Measurements from ENCODE around the gene FBXO45. TPM values are rescaled to one million over a fixed set of nuclear protein-coding genes. Genes with fewer than 3 reads are reported as not detected.

FBXO45 gene
- polyA plus RNA-seq, 2 of the 4 experiments (the other 2 are of a cell fraction): 6.8 to 19.4 TPM

Small RNA genes lying within 50 kb of the gene (small RNA-seq; reads per million reads assigned to genes)
- 0 reads per million in 6 experiments for gene RPS29P3

Other genes starting within 250 kb of the FBXO45 start
- 5.2 and 6.6 TPM in 2 replicates for gene TM4SF19, start 230.3 kb upstream of the FBXO45 start, polyA plus RNA-seq (2011; rRNA removed)
- gene TM4SF19, start 230.3 kb upstream of the FBXO45 start, polyA plus RNA-seq (2017; fragmentation: RNase III; extraction: RNeasy Plus Mini Kit Qiagen cat#74134 plus additional on column Dnase treatment): 3.9 to 4.4 TPM (median 4.0 TPM) in 3 replicates
- 14.2 and 14.5 TPM in 2 replicates for gene UBXN7, start 136.2 kb upstream of the FBXO45 start, polyA plus RNA-seq (2011; rRNA removed)
- gene UBXN7, start 136.2 kb upstream of the FBXO45 start, polyA plus RNA-seq (2017; fragmentation: RNase III; extraction: RNeasy Plus Mini Kit Qiagen cat#74134 plus additional on column Dnase treatment): 7.5 to 7.9 TPM (median 7.9 TPM) in 3 replicates
- 3.8 and 5.7 TPM in 2 replicates for gene RNF168, start 64.9 kb upstream of the FBXO45 start, polyA plus RNA-seq (2011; rRNA removed)
- 5.1 to 6.0 TPM (median 5.9 TPM) in 3 replicates for gene RNF168, start 64.9 kb upstream of the FBXO45 start, polyA plus RNA-seq (2017; fragmentation: RNase III; extraction: RNeasy Plus Mini Kit Qiagen cat#74134 plus additional on column Dnase treatment)
- not detected in 2 replicates for gene SMCO1, start 53.3 kb upstream of the FBXO45 start, polyA plus RNA-seq (2011; rRNA removed)
- gene SMCO1, start 53.3 kb upstream of the FBXO45 start, polyA plus RNA-seq (2017; fragmentation: RNase III; extraction: RNeasy Plus Mini Kit Qiagen cat#74134 plus additional on column Dnase treatment): not detected in 3 replicates
- 8.4 and 10.8 TPM in 2 replicates for gene WDR53, start 106 bp upstream of the FBXO45 start, polyA plus RNA-seq (2011; rRNA removed)
- gene WDR53, start 106 bp upstream of the FBXO45 start, polyA plus RNA-seq (2017; fragmentation: RNase III; extraction: RNeasy Plus Mini Kit Qiagen cat#74134 plus additional on column Dnase treatment): 11.6 to 12.0 TPM (median 11.8 TPM) in 3 replicates
- gene NRROS, start 71.0 kb downstream of the FBXO45 start, polyA plus RNA-seq (2011; rRNA removed): not detected in 2 replicates
- gene NRROS, start 71.0 kb downstream of the FBXO45 start, polyA plus RNA-seq (2017; fragmentation: RNase III; extraction: RNeasy Plus Mini Kit Qiagen cat#74134 plus additional on column Dnase treatment): not detected in 3 replicates
- 4.2 and 5.3 TPM in 2 replicates for gene CEP19, start 143.6 kb downstream of the FBXO45 start, polyA plus RNA-seq (2011; rRNA removed)
- gene CEP19, start 143.6 kb downstream of the FBXO45 start, polyA plus RNA-seq (2017; fragmentation: RNase III; extraction: RNeasy Plus Mini Kit Qiagen cat#74134 plus additional on column Dnase treatment): 3.6 to 4.5 TPM (median 4.2 TPM) in 3 replicates
- gene PIGX, start 143.7 kb downstream of the FBXO45 start, polyA plus RNA-seq (2011; rRNA removed): 36.2 and 45.2 TPM in 2 replicates
- 22.3 to 23.6 TPM (median 23.0 TPM) in 3 replicates for gene PIGX, start 143.7 kb downstream of the FBXO45 start, polyA plus RNA-seq (2017; fragmentation: RNase III; extraction: RNeasy Plus Mini Kit Qiagen cat#74134 plus additional on column Dnase treatment)
- 49.8 and 61.8 TPM in 2 replicates for gene PAK2, start 171.2 kb downstream of the FBXO45 start, polyA plus RNA-seq (2011; rRNA removed)
- gene PAK2, start 171.2 kb downstream of the FBXO45 start, polyA plus RNA-seq (2017; fragmentation: RNase III; extraction: RNeasy Plus Mini Kit Qiagen cat#74134 plus additional on column Dnase treatment): 33.0 to 35.3 TPM (median 34.4 TPM) in 3 replicates

Measured in A549 (cell line).